HepG2 (cell line): ENCODE measurements around the gene DLX5. TPM values are rescaled to one million over a fixed set of nuclear protein-coding genes. Genes with fewer than 3 reads are reported as not detected.

Experiments
- CC2D1A ChIP-seq: sonication (generic); formaldehyde crosslinking; IDR thresholded peaks from 2 replicates; pipeline ENCODE4 v1.8.1; 2023; ENCODE audit warnings: mild to moderate bottlenecking, missing genetic modification reagents
- E2F5 ChIP-seq: sonication (generic); formaldehyde crosslinking; conservative IDR thresholded peaks from 2 replicates; pipeline ENCODE4 v1.4.0; 2020; ENCODE audit warnings: missing genetic modification reagents
- ESRRA ChIP-seq: sonication (generic); formaldehyde crosslinking; IDR thresholded peaks from 2 replicates; pipeline ENCODE4 v1.5.1; 2020; ENCODE audit warnings: mild to moderate bottlenecking, low read depth, missing genetic modification reagents
- MAX ChIP-seq: IDR thresholded peaks from 2 replicates; pipeline ENCODE4 v1.6.1; 2012; ENCODE audit warnings: inconsistent platforms
- NFRKB ChIP-seq: fragments of 450-650 bp; IDR thresholded peaks from 2 replicates; pipeline ENCODE4 v1.6.1; 2017
- PBX2 ChIP-seq: IDR thresholded peaks from 2 replicates; pipeline ENCODE4 v1.6.1; 2016; ENCODE audit warnings: control low read depth
- RBAK ChIP-seq: sonication (generic); formaldehyde crosslinking; IDR thresholded peaks from 2 replicates; pipeline ENCODE4 v1.5.1; 2020; ENCODE audit warnings: mild to moderate bottlenecking, missing genetic modification reagents
- SP1 ChIP-seq, 2 experiments: fragments of 450-650 bp in 1 of 2; sonication (generic) in 1 of 2; formaldehyde crosslinking in 1 of 2; IDR thresholded peaks; 2 replicates each; pipeline versions ENCODE4 v1.4.0 to v1.6.1; 2016 to 2020; ENCODE audit warnings: missing genetic modification reagents in 1 of 2
- SP4 ChIP-seq: sonication (generic); formaldehyde crosslinking; IDR thresholded peaks from 2 replicates; pipeline ENCODE4 v1.8.1; 2023; ENCODE audit warnings: mild to moderate bottlenecking, missing genetic modification reagents
- SSRP1 ChIP-seq: IDR thresholded peaks from 2 replicates; pipeline ENCODE4 v1.6.1; 2016; ENCODE audit warnings: control low read depth
- TAF1 ChIP-seq: sonication (generic); formaldehyde crosslinking; IDR thresholded peaks from 2 replicates; pipeline ENCODE4 v1.4.0; 2020; ENCODE audit warnings: missing genetic modification reagents
- TBX2 ChIP-seq: sonication (generic); formaldehyde crosslinking; IDR thresholded peaks from 2 replicates; pipeline ENCODE4 v1.5.0; 2020; ENCODE audit warnings: missing genetic modification reagents, mild to moderate bottlenecking, borderline replicate concordance
- UBTF ChIP-seq: sonication (generic); formaldehyde crosslinking; IDR thresholded peaks from 2 replicates; pipeline ENCODE4 v1.4.0; 2020; ENCODE audit warnings: mild to moderate bottlenecking, missing genetic modification reagents
- WIZ ChIP-seq: sonication (generic); formaldehyde crosslinking; IDR thresholded peaks from 2 replicates; pipeline ENCODE4 v1.5.1; 2020; ENCODE audit warnings: mild to moderate bottlenecking, missing genetic modification reagents
- ZC3H4 ChIP-seq: sonication (generic); formaldehyde crosslinking; IDR thresholded peaks from 2 replicates; pipeline ENCODE4 v1.4.0; 2020; ENCODE audit warnings: missing genetic modification reagents, borderline replicate concordance
- ZFP91 ChIP-seq: sonication (generic); formaldehyde crosslinking; IDR thresholded peaks from 2 replicates; pipeline ENCODE4 v1.9.0; 2022; ENCODE audit warnings: missing genetic modification reagents, mild to moderate bottlenecking, borderline replicate concordance
- ZNF280B ChIP-seq: sonication (generic); formaldehyde crosslinking; IDR thresholded peaks from 2 replicates; pipeline ENCODE4 v1.5.0; 2020; ENCODE audit warnings: missing genetic modification reagents, mild to moderate bottlenecking, borderline replicate concordance
- ZNF768 ChIP-seq: sonication (generic); formaldehyde crosslinking; IDR thresholded peaks from 2 replicates; pipeline ENCODE4 v1.4.0; 2020; ENCODE audit warnings: missing genetic modification reagents
- ZNF777 ChIP-seq: sonication (generic); formaldehyde crosslinking; IDR thresholded peaks from 2 replicates; pipeline ENCODE4 v1.4.0; 2020; ENCODE audit warnings: missing genetic modification reagents
- ZNF879 ChIP-seq: sonication (generic); formaldehyde crosslinking; IDR thresholded peaks from 2 replicates; pipeline ENCODE4 v1.8.1; 2023; ENCODE audit warnings: missing genetic modification reagents
- polyA plus RNA-seq, 8 experiments: library from polyadenylated mRNA; depleted of rRNA in 3 of 8; stranded (reverse) in 7 of 8; unstranded in 1 of 8; fragments of >200 nt; fragmentation: Illumina TruSeq in 4 of 8; extraction: Trizol in 4 of 8; gene quantifications; 2 replicates each; pipeline versions ENCODE4 v1.2.1 to v1.2.3, GENCODE V29; 2011 to 2016; ENCODE audit warnings: low read depth in 4 of 8, missing spikeins in 1 of 8, mixed read lengths in 1 of 8; ENCODE audit not compliant: insufficient read depth in 1 of 8
- total RNA-seq, 5 experiments: library from RNA; depleted of rRNA; stranded (reverse); fragments of >200 nt; fragmentation: Illumina TruSeq; extraction: Trizol; gene quantifications; 2 replicates each; pipeline ENCODE4 v1.2.3, GENCODE V29; 2016; ENCODE audit warnings: low read depth in 1 of 5

Gene DLX5
- total and polyA plus RNA-seq, 2 of the 13 experiments (the other 11 are each of a cell fraction or from before 2014, with no cell fraction given), result not detected

GRCh38 chr7:97017192-97018125, 7.2 kb downstream of the DLX5 start (continued):
- 0 out of 2 replicates have a peak, but pooled peaks have one; percentile 18 for TF ChIP-seq ZNF280B (CRISPR knock-in tag)
- peak; percentile 45; the same call in 1 of the 2 replicates for TF ChIP-seq SP4 (CRISPR knock-in tag)
- no peak for TF ChIP-seq SSRP1
- 0 out of 2 replicates have a peak, but pooled peaks have one; percentile 40 for TF ChIP-seq ZFP91
- TF ChIP-seq PBX2 (CRISPR knock-in tag), result no peak
- TF ChIP-seq UBTF (CRISPR knock-in tag), result peak; percentile 6; the same call in 1 of the 2 replicates
- peak; percentile 34; the same call in 1 of the 2 replicates for TF ChIP-seq TBX2
- TF ChIP-seq ZNF768 (CRISPR knock-in tag), result 0 out of 2 replicates have a peak, but pooled peaks have one; percentile 16
- no peak for TF ChIP-seq E2F5
- TF ChIP-seq MAX, result peak; percentile 53; the same call in 1 of the 2 replicates
- peak; percentile 6; the same call in 1 of the 2 replicates for TF ChIP-seq ZNF777 (CRISPR knock-in tag)
- TF ChIP-seq ZC3H4 (CRISPR knock-in tag), result peak; percentile 40; the same call in 1 of the 2 replicates
- peak; percentile 65; the same call in 1 of the 2 replicates for TF ChIP-seq TAF1 (CRISPR knock-in tag)
- no peak for TF ChIP-seq NFRKB
- TF ChIP-seq WIZ, result no peak
- TF ChIP-seq SP1 (IDR thresholded peaks at IDR 0.05), result no peak
- TF ChIP-seq SP1 (CRISPR knock-in tag; IDR thresholded peaks at IDR 0.05), result 0 out of 2 replicates have a peak, but pooled peaks have one; percentile 5
- 0 out of 2 replicates have a peak, but pooled peaks have one; percentile 3 for TF ChIP-seq ESRRA
- no peak for TF ChIP-seq CC2D1A (CRISPR knock-in tag)
- 0 out of 2 replicates have a peak, but pooled peaks have one; percentile 1 for TF ChIP-seq RBAK (CRISPR knock-in tag)
- TF ChIP-seq ZNF879 (CRISPR knock-in tag), result 0 out of 2 replicates have a peak, but pooled peaks have one; percentile 66
